IPS-11a (cell line): ENCODE data around the gene EDN1.

Experiments used
- H3K4me3 ChIP-seq: one replicate; pipeline ENCODE4 v1.5.1; 2013; ENCODE audit warnings: low read depth, low read length, control low read depth

EDN1 gene

GRCh38 chr6:12293931-12294807, 4.0 kb downstream of the EDN1 start:
- H3K4me3 ChIP-seq, result no peak overlapping the region

GRCh38 chr6:12294851-12295536, 4.8 kb downstream of the EDN1 start:
- H3K4me3 ChIP-seq, result no peak overlapping the region

- H3K4me3 ChIP-seq, result no peak overlapping the region
Observed at GRCh38 chr6:12295558-12296254, 5.5 kb downstream of the EDN1 start.

- no peak overlapping the region for H3K4me3 ChIP-seq
Observed at GRCh38 chr6:12296255-12296573, 6.1 kb downstream of the EDN1 start.

GRCh38 chr6:12296604-12297003, 6.4 kb downstream of the EDN1 start:
- H3K4me3 ChIP-seq, result no peak overlapping the region

- no peak overlapping the region for H3K4me3 ChIP-seq
Observed at GRCh38 chr6:12297363-12298016, 7.3 kb downstream of the EDN1 start.

- no peak overlapping the region for H3K4me3 ChIP-seq
Observed at GRCh38 chr6:12298017-12298978, 8.1 kb downstream of the EDN1 start.

- H3K4me3 ChIP-seq, result no peak overlapping the region
Observed at GRCh38 chr6:12298995-12299394, 8.8 kb downstream of the EDN1 start.

GRCh38 chr6:12301018-12301417, 10.9 kb downstream of the EDN1 start:
- no peak overlapping the region for H3K4me3 ChIP-seq

GRCh38 chr6:12304487-12304886, 14.3 kb downstream of the EDN1 start:
- no peak overlapping the region for H3K4me3 ChIP-seq

- H3K4me3 ChIP-seq, result no peak overlapping the region
Observed at GRCh38 chr6:12309070-12309469, 18.9 kb downstream of the EDN1 start.

- H3K4me3 ChIP-seq, result no peak overlapping the region
Observed at GRCh38 chr6:12311106-12311505, 20.9 kb downstream of the EDN1 start.

- H3K4me3 ChIP-seq, result no peak overlapping the region
Observed at GRCh38 chr6:12312736-12313135, 22.6 kb downstream of the EDN1 start.

GRCh38 chr6:12313306-12313991, 23.3 kb downstream of the EDN1 start:
- no peak overlapping the region for H3K4me3 ChIP-seq

GRCh38 chr6:12313992-12314589, 23.9 kb downstream of the EDN1 start:
- no peak overlapping the region for H3K4me3 ChIP-seq

- H3K4me3 ChIP-seq, result no peak overlapping the region
Observed at GRCh38 chr6:12314751-12315150, 24.6 kb downstream of the EDN1 start.

GRCh38 chr6:12315292-12316081, 25.3 kb downstream of the EDN1 start:
- H3K4me3 ChIP-seq, result no peak overlapping the region

- no peak overlapping the region for H3K4me3 ChIP-seq
Observed at GRCh38 chr6:12318749-12319148, 28.6 kb downstream of the EDN1 start.
